Suprapubic skin (tissue), 4 donors: Measurements from ENCODE around the gene TGFBR2.

Experiments
- POLR2A ChIP-seq, 2 donors: fragments of 450-650 bp; IDR thresholded peaks; one replicate each; pipeline ENCODE4 v1.6.1; 2017; ENCODE audit warnings: antibody characterized with exemption in 2 of 2, mild to moderate bottlenecking in 2 of 2, moderate library complexity in 2 of 2
- POLR2AphosphoS5 ChIP-seq, 3 donors: sonication (generic); formaldehyde crosslinking; IDR thresholded peaks; one replicate each; pipeline ENCODE4 v1.6.1; 2017; ENCODE audit warnings: antibody characterized with exemption in 3 of 3
- TF ChIP-seq, protein P1 (sequence below), 2 donors: fragments of 200-600 bp in 1 of 2; fragments of 450-650 bp in 1 of 2; sonication (generic) in 1 of 2; IDR thresholded peaks; one replicate each; pipeline ENCODE4 v1.5.1; 2016 to 2019; ENCODE audit warnings: antibody characterized with exemption in 2 of 2, mild to moderate bottlenecking in 1 of 2, moderate library complexity in 1 of 2

DNA sequence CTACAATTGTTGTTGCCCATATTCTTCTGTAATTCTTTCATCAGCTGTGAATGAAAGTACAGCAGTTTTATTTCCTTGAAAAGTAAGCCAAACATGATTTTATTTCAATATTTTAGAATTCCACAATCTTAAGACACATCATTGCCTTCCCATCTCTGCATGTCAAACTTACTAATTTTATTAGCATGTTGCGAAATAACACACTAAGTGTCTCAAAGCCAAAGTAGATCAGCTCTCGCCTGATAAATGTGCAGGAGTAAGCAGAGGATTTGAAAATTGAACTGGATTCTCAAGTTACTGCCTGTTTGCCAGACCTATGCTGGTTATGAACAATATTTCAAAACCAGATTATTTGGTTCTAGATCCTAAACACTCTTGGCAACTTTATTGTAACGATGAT is 25.7 kb downstream of the TGFBR2 start:
- TF ChIP-seq, protein P1, sequence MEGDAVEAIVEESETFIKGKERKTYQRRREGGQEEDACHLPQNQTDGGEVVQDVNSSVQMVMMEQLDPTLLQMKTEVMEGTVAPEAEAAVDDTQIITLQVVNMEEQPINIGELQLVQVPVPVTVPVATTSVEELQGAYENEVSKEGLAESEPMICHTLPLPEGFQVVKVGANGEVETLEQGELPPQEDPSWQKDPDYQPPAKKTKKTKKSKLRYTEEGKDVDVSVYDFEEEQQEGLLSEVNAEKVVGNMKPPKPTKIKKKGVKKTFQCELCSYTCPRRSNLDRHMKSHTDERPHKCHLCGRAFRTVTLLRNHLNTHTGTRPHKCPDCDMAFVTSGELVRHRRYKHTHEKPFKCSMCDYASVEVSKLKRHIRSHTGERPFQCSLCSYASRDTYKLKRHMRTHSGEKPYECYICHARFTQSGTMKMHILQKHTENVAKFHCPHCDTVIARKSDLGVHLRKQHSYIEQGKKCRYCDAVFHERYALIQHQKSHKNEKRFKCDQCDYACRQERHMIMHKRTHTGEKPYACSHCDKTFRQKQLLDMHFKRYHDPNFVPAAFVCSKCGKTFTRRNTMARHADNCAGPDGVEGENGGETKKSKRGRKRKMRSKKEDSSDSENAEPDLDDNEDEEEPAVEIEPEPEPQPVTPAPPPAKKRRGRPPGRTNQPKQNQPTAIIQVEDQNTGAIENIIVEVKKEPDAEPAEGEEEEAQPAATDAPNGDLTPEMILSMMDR (IDR thresholded peaks at IDR 0.05): no peak
- TF ChIP-seq POLR2A (IDR thresholded peaks at IDR 0.05) (no peak), POLR2AphosphoS5 (IDR thresholded peaks at IDR 0.05) (no peak)
